K562 (cell line): Measurements from ENCODE around the gene SMIM13. TPM values are rescaled to one million over a fixed set of nuclear protein-coding genes. Genes with fewer than 3 reads are reported as not detected.

Experiments used
- ATAC-seq: fragments of 200-7000 bp; cut with Tn5 transposase; 3 replicates; pipeline ENCODE4 v1.9.1; 2020; ENCODE audit warnings: moderate library complexity
- BruUV-seq: library from RNA; stranded (reverse); fragments of 400-500 nt; replicated peaks from 2 replicates; lab custom pipeline; 2021; lab: Mats Ljungman, UMichigan
- CTCF ChIA-PET: fragments of 300-600 bp; formaldehyde crosslinking; extraction: SDS; loops from one replicate; lab custom pipeline; 2021; ENCODE audit warnings: low intra/inter-chr PET ratio; lab: Yijun Ruan, JAX
- POLR2A ChIA-PET: fragments of 300-600, 350-650 bp; sonication (Branson Sonifier 250); formaldehyde crosslinking; extraction: SDS; loops from one replicate; lab custom pipeline; 2021; ENCODE audit warnings: antibody characterized with exemption, inconsistent platforms; lab: Yijun Ruan, JAX
- DNase-seq, 4 experiments: peaks; one replicate each; pipeline versions ENCODE4 v3.0.0 to v3.0.0-alpha.2; 2011 to 2018; ENCODE audit warnings: low spot score in 3 of 4, mixed read lengths in 3 of 4; ENCODE audit errors: extremely low read depth in 1 of 4
- FAIRE-seq: peaks from 2 replicates; lab custom pipeline; 2011; peaks lifted over from hg19 to GRCh38; lab: Jason Lieb, UNC
- H2AFZ ChIP-seq: 2 replicates; pipeline ENCODE4 v1.6.0; 2011; ENCODE audit warnings: low read depth, low read length, control low read depth, inconsistent platforms
- H3K27ac ChIP-seq: fragments of 200-600 bp; 3 replicates; pipeline ENCODE4 v1.8.0; 2011; ENCODE audit warnings: low read depth, mild to moderate bottlenecking, control low read depth, inconsistent platforms, low read length, moderate library complexity, mixed read lengths; ENCODE audit errors: extremely low read depth
- H3K27me3 ChIP-seq, 2 experiments: fragments of 300-600 bp in 1 of 2; 2 replicates in 1 of 2; 3 replicates in 1 of 2; pipeline versions ENCODE4 v1.6.0 to v1.8.0; 2011; ENCODE audit warnings: inconsistent platforms in 2 of 2, low read length in 2 of 2, mild to moderate bottlenecking in 1 of 2, mixed read lengths in 1 of 2, moderate library complexity in 1 of 2; ENCODE audit not compliant: control insufficient read depth in 2 of 2, insufficient read depth in 2 of 2
- H3K36me3 ChIP-seq: fragments of 300-600 bp; 3 replicates; pipeline ENCODE4 v1.8.0; 2011; ENCODE audit warnings: mild to moderate bottlenecking, low read length, inconsistent platforms; ENCODE audit not compliant: control insufficient read depth, insufficient read depth
- H3K4me1 ChIP-seq, 2 experiments: fragments of 200-600 bp in 1 of 2; replicated peaks in 1 of 2; 2 replicates in 1 of 2; 3 replicates in 1 of 2; pipeline versions ENCODE4 v1.5.1 to v1.8.0; 2011; ENCODE audit warnings: inconsistent platforms in 2 of 2, low read length in 2 of 2, mild to moderate bottlenecking in 1 of 2, mixed read lengths in 1 of 2, moderate library complexity in 1 of 2; ENCODE audit not compliant: control insufficient read depth in 2 of 2, insufficient read depth in 2 of 2
- H3K4me2 ChIP-seq: 2 replicates; pipeline ENCODE4 v1.6.1; 2011; ENCODE audit warnings: low read length, control low read depth, inconsistent platforms, mixed read lengths; ENCODE audit not compliant: insufficient read depth
- H3K4me3 ChIP-seq: fragments of 200-600 bp; sonication (generic), shearing (Covaris generic); 2 replicates; pipeline ENCODE4 v1.5.1; 2016; ENCODE audit warnings: control low read depth, inconsistent platforms
- H3K79me2 ChIP-seq: fragments of 200-600 bp; 3 replicates; pipeline ENCODE4 v1.8.0; 2011; ENCODE audit warnings: low read length, inconsistent platforms; ENCODE audit not compliant: control insufficient read depth, insufficient read depth
- H3K9ac ChIP-seq, 2 experiments: 2 replicates each; pipeline versions ENCODE4 v1.6.0 to v1.6.1; 2011; ENCODE audit warnings: low read depth in 2 of 2, low read length in 2 of 2, control low read depth in 1 of 2, inconsistent platforms in 1 of 2, mild to moderate bottlenecking in 1 of 2, mixed read lengths in 1 of 2; ENCODE audit not compliant: insufficient read depth in 1 of 2
- H3K9me1 ChIP-seq: one replicate; pipeline ENCODE4 v1.6.0; 2011; ENCODE audit warnings: inconsistent platforms, mild to moderate bottlenecking, low read length, moderate library complexity; ENCODE audit not compliant: control insufficient read depth, insufficient read depth
- H3K9me3 ChIP-seq: replicated peaks from 2 replicates; pipeline ENCODE4 v1.5.1; 2011; ENCODE audit warnings: low read depth, low read length, inconsistent platforms; ENCODE audit not compliant: control insufficient read depth, insufficient read depth
- H4K20me1 ChIP-seq: replicated peaks from 2 replicates; pipeline ENCODE4 v1.6.1; 2011; ENCODE audit warnings: low read length, inconsistent platforms, mixed read lengths; ENCODE audit not compliant: control insufficient read depth, insufficient read depth
- KHSRP ChIP-seq: fragments of 450-650 bp; IDR thresholded peaks from 2 replicates; pipeline ENCODE4 v1.6.1; 2017
- MCM5 ChIP-seq: fragments of 450-650 bp; IDR thresholded peaks from 2 replicates; pipeline ENCODE4 v1.6.1; 2016; ENCODE audit warnings: low read depth
- MIER1 ChIP-seq: fragments of 450-650 bp; IDR thresholded peaks from 2 replicates; pipeline ENCODE4 v1.6.1; 2016; ENCODE audit warnings: antibody characterized with exemption, mild to moderate bottlenecking, low read depth
- MTA2 ChIP-seq: fragments of 450-650 bp; IDR thresholded peaks from 2 replicates; pipeline ENCODE4 v1.6.1; 2016; ENCODE audit warnings: low read depth
- MTF1 ChIP-seq: fragments of 250-450 bp; sonication (Bioruptor Pico); IDR thresholded peaks from 2 replicates; pipeline ENCODE4 v1.9.0; 2021; ENCODE audit warnings: moderate library complexity, mild to moderate bottlenecking, inconsistent platforms, borderline replicate concordance
- NR2C2 ChIP-seq, 2 experiments: fragments of 200-800 bp in 1 of 2; sonication (Bioruptor generic) in 1 of 2; sonication (generic) in 1 of 2; formaldehyde crosslinking in 1 of 2; IDR thresholded peaks; 2 replicates each; pipeline versions ENCODE4 v1.6.1 to v1.8.0; 2016 to 2022; ENCODE audit warnings: mild to moderate bottlenecking in 1 of 2, missing compliant biosample characterization in 1 of 2, missing genetic modification characterization in 1 of 2, missing genetic modification reagents in 1 of 2
- SRSF1 ChIP-seq: fragments of 200-400 bp; formaldehyde crosslinking; IDR thresholded peaks from 2 replicates; pipeline ENCODE4 v1.6.1; 2017; ENCODE audit warnings: mild to moderate bottlenecking, low read depth, low read length, moderate library complexity
- TEAD4 ChIP-seq, 2 experiments: sonication (generic) in 1 of 2; formaldehyde crosslinking in 1 of 2; IDR thresholded peaks; 2 replicates each; pipeline versions ENCODE4 v1.6.1 to v1.8.0; 2012 to 2022; ENCODE audit warnings: borderline replicate concordance in 1 of 2, inconsistent platforms in 1 of 2, low read length in 1 of 2, mild to moderate bottlenecking in 1 of 2, missing genetic modification reagents in 1 of 2
- ZNF263 ChIP-seq: sonication (generic); formaldehyde crosslinking; IDR thresholded peaks from 2 replicates; pipeline ENCODE4 v1.8.0; 2022; ENCODE audit warnings: mild to moderate bottlenecking, missing genetic modification reagents, borderline replicate concordance
- WGBS: fragments of 100-300 bp; shearing (Covaris generic); methylation state at CpG from one replicate; pipeline ENCODE4 v1.1.6; 2016; ENCODE audit warnings: low coverage, mixed read lengths; ENCODE audit not compliant: insufficient coverage; ENCODE audit errors: missing lambda C conversion rate; 5-methylcytosine and 5-hydroxymethylcytosine counted together
- in situ Hi-C: fragments of 300-500 bp; cut with MboI; formaldehyde crosslinking; loops from 4 replicates; pipeline ENCODE4 v1.15.0; 2018; ENCODE audit warnings: inconsistent platforms, mixed read lengths
- intact Hi-C: fragments of 100-400 bp; cut with micrococcal nuclease; formaldehyde crosslinking; loops from 2 replicates; pipeline ENCODE4 v1.14.2; 2022
- polyA plus RNA-seq, 8 experiments: library from polyadenylated mRNA; depleted of rRNA in 4 of 8; stranded (reverse) in 5 of 8; unstranded in 3 of 8; fragments of >200 nt; fragmentation: Nextera tagmentation in 2 of 8; fragmentation: Illumina TruSeq in 1 of 8; extraction: Ambion mirVana in 2 of 8; extraction: Trizol in 1 of 8; gene quantifications; 2 replicates each; pipeline versions ENCODE4 v1.2.1 to v1.2.3, GENCODE V29; 2011 to 2014; ENCODE audit warnings: inconsistent platforms in 1 of 8, missing spikeins in 1 of 8
- total RNA-seq, 7 experiments: library from RNA; depleted of rRNA in 6 of 7; stranded (reverse); fragments of >200 nt in 6 of 7; fragmentation: Illumina TruSeq in 2 of 7; extraction: Trizol in 2 of 7; gene quantifications; 2 replicates each; pipeline versions ENCODE4 v1.2.1 to v1.2.3, GENCODE V29; 2011 to 2021; ENCODE audit warnings: low replicate concordance in 1 of 7
- TF ChIP-seq, protein P1 (sequence below): sonication (generic); formaldehyde crosslinking; IDR thresholded peaks from 2 replicates; pipeline ENCODE4 v1.8.0; 2023; ENCODE audit warnings: mild to moderate bottlenecking, missing genetic modification reagents
- TF ChIP-seq, protein P2 (sequence below), 3 experiments: fragments of 200-800 bp in 1 of 3; fragments of 250-450 bp in 1 of 3; fragments of 450-650 bp in 1 of 3; sonication (Bioruptor Pico) in 1 of 3; sonication (Bioruptor generic) in 1 of 3; formaldehyde crosslinking in 1 of 3; IDR thresholded peaks; 2 replicates each; pipeline versions ENCODE4 v1.6.1 to v1.8.0; 2016 to 2022; ENCODE audit warnings: mild to moderate bottlenecking in 2 of 3, missing genetic modification characterization in 2 of 3, missing compliant biosample characterization in 1 of 3, moderate library complexity in 1 of 3

Gene SMIM13
- total and polyA plus RNA-seq, 9 of the 15 experiments (the other 6 are each of a cell fraction or from before 2014, with no cell fraction given): 5.5 to 24.8 (median 11.7) TPM

DNA sequence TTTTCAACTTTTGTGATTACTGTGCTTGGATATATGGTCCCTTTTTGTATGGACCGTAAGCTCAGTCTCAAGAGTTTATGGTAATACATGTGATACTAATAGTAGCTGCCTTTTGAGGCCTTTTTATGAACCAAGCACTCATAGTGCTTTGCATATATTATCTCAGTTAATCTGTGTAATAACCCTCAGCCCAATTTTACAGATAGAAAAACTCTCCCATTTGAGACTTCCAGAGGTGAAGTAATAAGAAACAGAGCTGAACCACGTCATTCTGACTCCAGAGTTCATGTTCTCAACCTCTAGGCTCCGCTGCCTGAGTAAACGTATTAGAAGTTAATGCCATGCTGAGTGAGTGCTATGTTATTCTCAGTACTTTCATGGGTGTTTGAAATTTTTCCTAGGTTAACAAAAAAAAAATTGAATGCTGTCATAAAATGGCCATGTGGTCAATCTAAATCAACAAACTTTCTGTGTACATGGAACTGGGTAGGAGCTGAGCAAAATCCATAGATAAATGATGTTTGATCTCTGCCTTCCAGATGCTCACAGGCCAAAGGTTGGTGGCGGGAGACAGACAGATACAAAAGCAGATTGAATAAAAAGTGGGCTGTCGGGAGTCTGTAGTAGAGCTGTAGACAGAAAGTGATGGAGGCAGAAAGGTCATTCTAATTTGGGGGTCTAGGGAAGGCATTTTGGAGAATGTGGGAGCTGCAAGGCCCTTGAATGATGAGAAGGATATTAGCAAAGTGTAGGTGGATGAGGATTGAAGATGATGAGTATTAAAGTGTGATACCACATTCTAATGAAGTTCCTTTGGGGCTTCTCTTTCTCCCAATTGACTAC is 26.9 kb upstream of the SMIM13 start:
- DNase-seq: no peak
- Histone ChIP-seq H3K4me3 (no peak overlapping the region), H3K9me3 (no peaks in the 10 kb centered on the region), H3K27ac (no peak overlapping the region), H3K9me1 (no peaks in the 10 kb centered on the region), H3K4me2 (no peak overlapping the region), H3K79me2 (no peaks in the 10 kb centered on the region), H3K36me3 (no peaks in the 10 kb centered on the region), H2AFZ (no peak overlapping the region), H3K9ac (no peak overlapping the region), H4K20me1 (no peaks in the 10 kb centered on the region), H3K27me3 (no peaks in the 10 kb centered on the region; a peak in 1 of 5 replicates), H3K4me1 (peaks cover 4 to 6% of the 10 kb centered on the region in 2 experiments; a peak in 3 of 5 replicates)
- in situ Hi-C loops: loop anchor here (5.0 kb wide), 2 partner anchors 109 to 589 kb away; no protein-coding TSS in a partner anchor
- ChIA-PET CTCF (interaction anchor here (0.5 kb wide), 1 partner anchor 218 kb away, joined by 4 read pairs; no protein-coding TSS in a partner anchor), POLR2A (interaction anchor here (0.6 to 2.4 kb wide), 4 partner anchors 8 to 588 kb away, joined by 3 to 6 read pairs (median 3); no protein-coding TSS in a partner anchor)
- FAIRE-seq: no peak
- intact Hi-C loops: loop anchor here (10.0 kb wide), 1 partner anchor 508 kb away; no protein-coding TSS in a partner anchor
- 27% methylated on average over 6 of the region's 6 CpGs for WGBS
- ATAC-seq: no peak
- TF ChIP-seq KHSRP (no peak), SRSF1 (no peak), ZNF263 (CRISPR knock-in tag) (no peak), MCM5 (no peak), NR2C2 (CRISPR knock-in tag; IDR thresholded peaks at IDR 0.05) (no peak), NR2C2 (tag; IDR thresholded peaks at IDR 0.05) (no peak), MTA2 (no peak), TEAD4 (IDR thresholded peaks at IDR 0.05; ENCODE audit: low read length) (no peak), TEAD4 (CRISPR knock-in tag; IDR thresholded peaks at IDR 0.05; ENCODE audit: borderline replicate concordance) (no peak), MTF1 (CRISPR knock-in tag) (no peak), MIER1 (no peak)
- TF ChIP-seq, protein P1, sequence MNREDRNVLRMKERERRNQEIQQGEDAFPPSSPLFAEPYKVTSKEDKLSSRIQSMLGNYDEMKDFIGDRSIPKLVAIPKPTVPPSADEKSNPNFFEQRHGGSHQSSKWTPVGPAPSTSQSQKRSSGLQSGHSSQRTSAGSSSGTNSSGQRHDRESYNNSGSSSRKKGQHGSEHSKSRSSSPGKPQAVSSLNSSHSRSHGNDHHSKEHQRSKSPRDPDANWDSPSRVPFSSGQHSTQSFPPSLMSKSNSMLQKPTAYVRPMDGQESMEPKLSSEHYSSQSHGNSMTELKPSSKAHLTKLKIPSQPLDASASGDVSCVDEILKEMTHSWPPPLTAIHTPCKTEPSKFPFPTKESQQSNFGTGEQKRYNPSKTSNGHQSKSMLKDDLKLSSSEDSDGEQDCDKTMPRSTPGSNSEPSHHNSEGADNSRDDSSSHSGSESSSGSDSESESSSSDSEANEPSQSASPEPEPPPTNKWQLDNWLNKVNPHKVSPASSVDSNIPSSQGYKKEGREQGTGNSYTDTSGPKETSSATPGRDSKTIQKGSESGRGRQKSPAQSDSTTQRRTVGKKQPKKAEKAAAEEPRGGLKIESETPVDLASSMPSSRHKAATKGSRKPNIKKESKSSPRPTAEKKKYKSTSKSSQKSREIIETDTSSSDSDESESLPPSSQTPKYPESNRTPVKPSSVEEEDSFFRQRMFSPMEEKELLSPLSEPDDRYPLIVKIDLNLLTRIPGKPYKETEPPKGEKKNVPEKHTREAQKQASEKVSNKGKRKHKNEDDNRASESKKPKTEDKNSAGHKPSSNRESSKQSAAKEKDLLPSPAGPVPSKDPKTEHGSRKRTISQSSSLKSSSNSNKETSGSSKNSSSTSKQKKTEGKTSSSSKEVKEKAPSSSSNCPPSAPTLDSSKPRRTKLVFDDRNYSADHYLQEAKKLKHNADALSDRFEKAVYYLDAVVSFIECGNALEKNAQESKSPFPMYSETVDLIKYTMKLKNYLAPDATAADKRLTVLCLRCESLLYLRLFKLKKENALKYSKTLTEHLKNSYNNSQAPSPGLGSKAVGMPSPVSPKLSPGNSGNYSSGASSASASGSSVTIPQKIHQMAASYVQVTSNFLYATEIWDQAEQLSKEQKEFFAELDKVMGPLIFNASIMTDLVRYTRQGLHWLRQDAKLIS: no peak
- TF ChIP-seq, protein P2, sequence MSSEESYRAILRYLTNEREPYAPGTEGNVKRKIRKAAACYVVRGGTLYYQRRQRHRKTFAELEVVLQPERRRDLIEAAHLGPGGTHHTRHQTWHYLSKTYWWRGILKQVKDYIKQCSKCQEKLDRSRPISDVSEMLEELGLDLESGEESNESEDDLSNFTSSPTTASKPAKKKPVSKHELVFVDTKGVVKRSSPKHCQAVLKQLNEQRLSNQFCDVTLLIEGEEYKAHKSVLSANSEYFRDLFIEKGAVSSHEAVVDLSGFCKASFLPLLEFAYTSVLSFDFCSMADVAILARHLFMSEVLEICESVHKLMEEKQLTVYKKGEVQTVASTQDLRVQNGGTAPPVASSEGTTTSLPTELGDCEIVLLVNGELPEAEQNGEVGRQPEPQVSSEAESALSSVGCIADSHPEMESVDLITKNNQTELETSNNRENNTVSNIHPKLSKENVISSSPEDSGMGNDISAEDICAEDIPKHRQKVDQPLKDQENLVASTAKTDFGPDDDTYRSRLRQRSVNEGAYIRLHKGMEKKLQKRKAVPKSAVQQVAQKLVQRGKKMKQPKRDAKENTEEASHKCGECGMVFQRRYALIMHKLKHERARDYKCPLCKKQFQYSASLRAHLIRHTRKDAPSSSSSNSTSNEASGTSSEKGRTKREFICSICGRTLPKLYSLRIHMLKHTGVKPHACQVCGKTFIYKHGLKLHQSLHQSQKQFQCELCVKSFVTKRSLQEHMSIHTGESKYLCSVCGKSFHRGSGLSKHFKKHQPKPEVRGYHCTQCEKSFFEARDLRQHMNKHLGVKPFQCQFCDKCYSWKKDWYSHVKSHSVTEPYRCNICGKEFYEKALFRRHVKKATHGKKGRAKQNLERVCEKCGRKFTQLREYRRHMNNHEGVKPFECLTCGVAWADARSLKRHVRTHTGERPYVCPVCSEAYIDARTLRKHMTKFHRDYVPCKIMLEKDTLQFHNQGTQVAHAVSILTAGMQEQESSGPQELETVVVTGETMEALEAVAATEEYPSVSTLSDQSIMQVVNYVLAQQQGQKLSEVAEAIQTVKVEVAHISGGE (CRISPR knock-in tag; IDR thresholded peaks at IDR 0.05): no peak
- BruUV-seq: no TSS peak
